ENCODE measurements around the gene TMEM126A.

DNA sequence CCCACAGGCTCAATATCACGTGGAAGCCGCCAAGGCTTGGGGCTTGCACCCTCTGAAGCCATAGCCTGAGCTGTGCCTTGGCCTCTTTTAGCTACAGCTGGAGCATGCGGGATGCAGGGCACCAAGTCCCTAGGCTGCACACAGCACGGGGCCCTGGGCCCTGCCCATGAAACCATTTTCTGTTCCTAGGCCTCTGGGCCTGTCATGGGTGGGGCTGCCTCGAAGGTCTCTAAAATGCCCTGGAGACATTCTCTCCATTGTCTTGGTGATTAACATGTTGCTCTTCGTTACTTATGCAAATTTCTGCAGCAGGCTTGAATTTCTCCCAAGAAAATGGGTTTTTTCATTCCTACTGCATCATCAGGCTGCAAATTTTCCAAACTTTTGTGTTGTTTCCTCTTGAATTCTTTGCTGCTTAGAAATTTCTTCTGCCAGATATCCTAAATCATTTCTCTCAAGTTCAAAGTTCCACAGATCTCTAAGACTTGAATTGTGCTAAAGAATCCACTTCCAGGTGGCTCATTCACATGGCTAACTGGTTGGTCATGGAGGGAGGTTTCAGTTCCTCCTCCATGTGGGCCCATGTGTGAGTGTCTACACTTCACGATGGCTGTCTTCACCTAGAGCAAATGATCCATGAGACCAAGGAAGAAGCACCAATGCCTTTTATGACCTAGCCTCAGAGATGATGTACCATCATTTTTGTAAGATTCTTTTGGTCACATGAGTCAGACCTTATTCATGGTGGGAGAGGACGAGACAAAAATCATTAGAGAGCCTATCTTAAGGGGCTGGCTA, 24.5 kb downstream of the TMEM126A start:
- TF ChIP-seq, protein P1, sequence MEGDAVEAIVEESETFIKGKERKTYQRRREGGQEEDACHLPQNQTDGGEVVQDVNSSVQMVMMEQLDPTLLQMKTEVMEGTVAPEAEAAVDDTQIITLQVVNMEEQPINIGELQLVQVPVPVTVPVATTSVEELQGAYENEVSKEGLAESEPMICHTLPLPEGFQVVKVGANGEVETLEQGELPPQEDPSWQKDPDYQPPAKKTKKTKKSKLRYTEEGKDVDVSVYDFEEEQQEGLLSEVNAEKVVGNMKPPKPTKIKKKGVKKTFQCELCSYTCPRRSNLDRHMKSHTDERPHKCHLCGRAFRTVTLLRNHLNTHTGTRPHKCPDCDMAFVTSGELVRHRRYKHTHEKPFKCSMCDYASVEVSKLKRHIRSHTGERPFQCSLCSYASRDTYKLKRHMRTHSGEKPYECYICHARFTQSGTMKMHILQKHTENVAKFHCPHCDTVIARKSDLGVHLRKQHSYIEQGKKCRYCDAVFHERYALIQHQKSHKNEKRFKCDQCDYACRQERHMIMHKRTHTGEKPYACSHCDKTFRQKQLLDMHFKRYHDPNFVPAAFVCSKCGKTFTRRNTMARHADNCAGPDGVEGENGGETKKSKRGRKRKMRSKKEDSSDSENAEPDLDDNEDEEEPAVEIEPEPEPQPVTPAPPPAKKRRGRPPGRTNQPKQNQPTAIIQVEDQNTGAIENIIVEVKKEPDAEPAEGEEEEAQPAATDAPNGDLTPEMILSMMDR (conservative IDR thresholded peaks at IDR 0.05 in 1 of 2, IDR thresholded peaks at IDR 0.05 in 1 of 2; ENCODE audit: extremely low read depth in 1 of 2, insufficient read depth in 1 of 2, low read depth in 1 of 2, low read length in 2 of 2): no peak
- TF ChIP-seq EZH2 (IDR thresholded peaks at IDR 0.05; ENCODE audit: borderline replicate concordance, low read length): no peak

Data from mammary epithelial cell (primary cell).